Measurements from ENCODE around the gene FERMT2.

GRCh38 chr14:52821805-52822250, 129.0 kb downstream of the FERMT2 start:
- no peak for TF ChIP-seq CTCF (IDR thresholded peaks at IDR 0.05)
- TF ChIP-seq POLR2A (IDR thresholded peaks at IDR 0.05): no peak
